Body of pancreas (tissue), 4 donors: ENCODE data around the gene MRPL17.

ENCODE experiments used
- CTCF ChIP-seq, 7 experiments: fragments of 450-650 bp in 4 of 7; fragments of 200-600 bp in 3 of 7; sonication (generic) in 3 of 7; IDR thresholded peaks; one replicate each; pipeline ENCODE4 v1.5.1; 2016 to 2019; ENCODE audit warnings: antibody characterized with exemption in 7 of 7
- POLR2A ChIP-seq, 3 donors: fragments of 450-650 bp; IDR thresholded peaks; one replicate each; pipeline ENCODE4 v1.6.1; 2016; ENCODE audit warnings: antibody characterized with exemption in 3 of 3, mild to moderate bottlenecking in 2 of 3

GRCh38 chr11:6705905-6706535, 22.9 kb upstream of the MRPL17 start:
- peak; percentile 75 to 91 (median 83) for TF ChIP-seq CTCF (IDR thresholded peaks at IDR 0.05)
- no peak for TF ChIP-seq POLR2A (IDR thresholded peaks at IDR 0.05)
